H9 (cell line): ENCODE data around the gene RRBP1. TPM values are rescaled to one million over a fixed set of nuclear protein-coding genes. Genes with fewer than 3 reads are reported as not detected.

Source experiments
- DNase-seq: peaks from one replicate; pipeline ENCODE4 v3.0.0-alpha.2; 2017
- H2AFZ ChIP-seq: one replicate; pipeline ENCODE4 v1.6.1; 2013; ENCODE audit warnings: mild to moderate bottlenecking, low read length, control low read depth, moderate library complexity
- H2AK5ac ChIP-seq: 2 replicates; pipeline ENCODE4 v1.6.1; 2013; ENCODE audit warnings: low read length, control low read depth, mixed read lengths; ENCODE audit not compliant: insufficient read length
- H2BK120ac ChIP-seq: one replicate; pipeline ENCODE4 v1.6.1; 2013; ENCODE audit warnings: low read depth, mild to moderate bottlenecking, low read length, control low read depth, inconsistent platforms; ENCODE audit not compliant: poor library complexity, severe bottlenecking
- H2BK12ac ChIP-seq: 2 replicates; pipeline ENCODE4 v1.6.1; 2013; ENCODE audit warnings: low read length, control low read depth, mixed read lengths, low read depth; ENCODE audit not compliant: insufficient read length
- H2BK15ac ChIP-seq: 2 replicates; pipeline ENCODE4 v1.6.1; 2013; ENCODE audit warnings: low read depth, low read length, control low read depth
- H2BK20ac ChIP-seq: one replicate; pipeline ENCODE4 v1.6.1; 2013; ENCODE audit warnings: low read depth, mild to moderate bottlenecking, low read length, control low read depth, inconsistent platforms; ENCODE audit not compliant: poor library complexity, severe bottlenecking
- H2BK5ac ChIP-seq: 2 replicates; pipeline ENCODE4 v1.6.1; 2013; ENCODE audit warnings: low read length, control low read depth, mixed read lengths; ENCODE audit not compliant: insufficient read length
- H3K14ac ChIP-seq: 2 replicates; pipeline ENCODE4 v1.6.1; 2013; ENCODE audit warnings: low read length, control low read depth; ENCODE audit not compliant: insufficient read depth
- H3K18ac ChIP-seq: 2 replicates; pipeline ENCODE4 v1.6.1; 2013; ENCODE audit warnings: low read depth, mild to moderate bottlenecking, mixed read lengths, low read length, control low read depth; ENCODE audit not compliant: insufficient read length
- H3K23ac ChIP-seq: 2 replicates; pipeline ENCODE4 v1.6.1; 2013; ENCODE audit warnings: low read length, control low read depth, mixed read lengths, low read depth; ENCODE audit not compliant: insufficient read length
- H3K23me2 ChIP-seq: 2 replicates; pipeline ENCODE4 v1.6.1; 2013; ENCODE audit warnings: low read depth, mild to moderate bottlenecking, mixed read lengths, low read length, control low read depth; ENCODE audit not compliant: insufficient read length, poor library complexity, severe bottlenecking
- H3K27ac ChIP-seq: 2 replicates; pipeline ENCODE4 v1.5.1; 2013; ENCODE audit warnings: low read length, control low read depth, mixed read lengths, low read depth; ENCODE audit not compliant: insufficient read length
- H3K27me3 ChIP-seq: 2 replicates; pipeline ENCODE4 v1.6.1; 2013; ENCODE audit warnings: low read length, control low read depth, inconsistent platforms; ENCODE audit not compliant: insufficient read depth
- H3K4ac ChIP-seq: 2 replicates; pipeline ENCODE4 v1.6.1; 2013; ENCODE audit warnings: low read depth, mild to moderate bottlenecking, control low read depth, inconsistent platforms, low read length, moderate library complexity
- H3K4me1 ChIP-seq: 2 replicates; pipeline ENCODE4 v1.6.1; 2013; ENCODE audit warnings: low read length, control low read depth, inconsistent platforms; ENCODE audit not compliant: insufficient read depth
- H3K4me2 ChIP-seq: 2 replicates; pipeline ENCODE4 v1.6.1; 2013; ENCODE audit warnings: low read length, control low read depth, mixed read lengths; ENCODE audit not compliant: insufficient read length, insufficient read depth
- H3K56ac ChIP-seq: 2 replicates; pipeline ENCODE4 v1.6.1; 2013; ENCODE audit warnings: low read depth, mild to moderate bottlenecking, mixed read lengths, low read length, control low read depth; ENCODE audit not compliant: insufficient read length
- H3K79me1 ChIP-seq: 2 replicates; pipeline ENCODE4 v1.6.1; 2013; ENCODE audit warnings: low read depth, mild to moderate bottlenecking, moderate library complexity, low read length, control low read depth, inconsistent platforms; ENCODE audit not compliant: insufficient read depth, poor library complexity, severe bottlenecking
- H3K79me2 ChIP-seq: 2 replicates; pipeline ENCODE4 v1.6.1; 2013; ENCODE audit warnings: low read length, control low read depth, inconsistent platforms; ENCODE audit not compliant: insufficient read depth
- H3K9ac ChIP-seq: 2 replicates; pipeline ENCODE4 v1.6.1; 2013; ENCODE audit warnings: low read length, control low read depth, mixed read lengths; ENCODE audit not compliant: insufficient read length; ENCODE audit errors: extremely low read depth
- H3K9me3 ChIP-seq: one replicate; pipeline ENCODE4 v1.6.1; 2013; ENCODE audit warnings: low read depth, low read length, inconsistent platforms; ENCODE audit not compliant: control insufficient read depth
- H3T11ph ChIP-seq: one replicate; pipeline ENCODE4 v1.6.1; 2013; ENCODE audit warnings: mild to moderate bottlenecking, low read length, control low read depth, inconsistent platforms
- H4K20me1 ChIP-seq: one replicate; pipeline ENCODE4 v1.6.1; 2013; ENCODE audit not compliant: control insufficient read depth, insufficient read length, insufficient read depth
- H4K5ac ChIP-seq: 2 replicates; pipeline ENCODE4 v1.6.1; 2013; ENCODE audit warnings: low read depth, mild to moderate bottlenecking, mixed read lengths, low read length, control low read depth; ENCODE audit not compliant: insufficient read length
- H4K8ac ChIP-seq: replicated peaks from 2 replicates; pipeline ENCODE4 v1.6.1; 2013; ENCODE audit warnings: low read length, control low read depth, mixed read lengths, low read depth; ENCODE audit not compliant: insufficient read length
- H4K91ac ChIP-seq: 2 replicates; pipeline ENCODE4 v1.6.1; 2013; ENCODE audit warnings: low read depth, mild to moderate bottlenecking, moderate library complexity, mixed read lengths, low read length, control low read depth; ENCODE audit not compliant: insufficient read length
- H3K27ac Mint-ChIP-seq, 3 experiments: 2 replicates in 2 of 3; 3 replicates in 1 of 3; pipeline ENCODE4 v1.8.0; 2020 to 2021; ENCODE audit warnings: mixed read lengths in 3 of 3, mild to moderate bottlenecking in 1 of 3, moderate library complexity in 1 of 3
- H3K27me3 Mint-ChIP-seq: 2 replicates; pipeline ENCODE4 v1.8.0; 2021; ENCODE audit warnings: low read depth, mild to moderate bottlenecking, moderate library complexity, mixed read lengths
- H3K36me3 Mint-ChIP-seq, 3 experiments: 2 replicates in 2 of 3; 3 replicates in 1 of 3; pipeline ENCODE4 v1.8.0; 2020 to 2021; ENCODE audit warnings: low read depth in 3 of 3, mixed read lengths in 3 of 3; ENCODE audit not compliant: insufficient read depth in 1 of 3
- H3K4me1 Mint-ChIP-seq, 2 experiments: 2 replicates each; pipeline ENCODE4 v1.8.0; 2020; ENCODE audit warnings: mixed read lengths in 2 of 2
- H3K4me3 Mint-ChIP-seq, 2 experiments: 2 replicates in 1 of 2; 3 replicates in 1 of 2; pipeline ENCODE4 v1.8.0; 2020 to 2021; ENCODE audit warnings: mild to moderate bottlenecking in 2 of 2, mixed read lengths in 2 of 2, moderate library complexity in 1 of 2
- H3K9me3 Mint-ChIP-seq, 2 experiments: 2 replicates in 1 of 2; 3 replicates in 1 of 2; pipeline ENCODE4 v1.8.0; 2020; ENCODE audit warnings: mild to moderate bottlenecking in 2 of 2, mixed read lengths in 2 of 2, moderate library complexity in 1 of 2
- WGBS: extraction: QIAGEN DNeasy Blood & Tissue Kit; methylation state at CpG from one replicate; pipeline ENCODE4 v1.1.7; 2013; ENCODE audit warnings: missing lambda C conversion rate, low lambda C conversion rate, mixed read lengths; ENCODE audit not compliant: insufficient read length; ENCODE audit errors: extremely low coverage; 5-methylcytosine and 5-hydroxymethylcytosine counted together
- total RNA-seq: library from RNA; stranded (reverse); gene quantifications from 2 replicates; pipeline ENCODE4 v1.2.1, GENCODE V29; 2021
- TF ChIP-seq, protein P1 (sequence below): fragments of 200-600 bp; sonication (generic); conservative IDR thresholded peaks from 3 replicates; pipeline ENCODE4 v1.8.0; 2021; ENCODE audit warnings: antibody characterized with exemption, mild to moderate bottlenecking

Gene RRBP1
- total RNA-seq, 1 experiment from 2014 or later, result 97.8 TPM

DNA sequence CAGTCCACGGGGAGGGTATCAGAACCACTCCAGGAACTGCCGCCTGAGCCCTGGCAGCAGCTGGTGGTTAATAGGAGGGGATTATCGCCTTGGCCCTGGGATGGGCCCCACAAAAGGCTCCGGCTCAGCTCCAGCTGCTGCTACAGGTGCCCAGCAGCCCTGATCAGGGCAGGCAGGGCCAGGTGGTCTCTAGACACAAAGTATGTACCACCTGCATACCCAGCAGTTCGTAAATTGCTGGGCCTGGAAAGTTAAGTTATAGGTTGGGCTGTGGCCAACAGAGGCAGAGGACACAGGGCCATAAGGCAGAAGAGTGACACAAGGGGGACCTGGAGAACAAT lies 35.1 kb downstream of the RRBP1 start:
- Histone ChIP-seq H3K4me2 (no peak overlapping the region), H3K23ac (no peak overlapping the region), H3K14ac (no peak overlapping the region; the same call in 1 of the 2 replicates), H2BK20ac (no peak overlapping the region), H2BK120ac (no peak overlapping the region), H3K79me1 (peaks cover 7% of the 10 kb centered on the region), H3K79me2 (peaks cover 17% of the 10 kb centered on the region; the same call in 1 of the 2 replicates), H2AK5ac (no peak overlapping the region), H3K18ac (no peak overlapping the region), H4K5ac (no peak overlapping the region), H3K23me2 (no peaks in the 10 kb centered on the region), H3T11ph (no peak overlapping the region), H3K4ac (no peak overlapping the region), H4K8ac (no peak overlapping the region), H3K9ac (no peak overlapping the region), H2BK12ac (no peak overlapping the region), H3K4me1 (no peaks in the 10 kb centered on the region), H3K27me3 (no peaks in the 10 kb centered on the region), H3K27ac (no peak overlapping the region), H2BK5ac (no peak overlapping the region), H4K91ac (no peak overlapping the region), H3K56ac (no peak overlapping the region), H4K20me1 (no peaks in the 10 kb centered on the region), H2AFZ (no peak overlapping the region), H2BK15ac (no peak overlapping the region), H3K9me3 (no peaks in the 10 kb centered on the region)
- Mint-ChIP-seq H3K4me3 (no peak overlapping the region), H3K36me3 (peaks cover 0 to 6% (median under 1%) of the 10 kb centered on the region in 3 experiments; a peak in 4 of 7 replicates), H3K27me3 (no peaks in the 10 kb centered on the region), H3K4me1 (peaks cover 25 to 38% of the 10 kb centered on the region in 2 experiments), H3K27ac (peak overlapping the region; percentile 28 to 89 (median 87); a peak in 3 of 7 replicates), H3K9me3 (no peaks in the 10 kb centered on the region)
- TF ChIP-seq, protein P1, sequence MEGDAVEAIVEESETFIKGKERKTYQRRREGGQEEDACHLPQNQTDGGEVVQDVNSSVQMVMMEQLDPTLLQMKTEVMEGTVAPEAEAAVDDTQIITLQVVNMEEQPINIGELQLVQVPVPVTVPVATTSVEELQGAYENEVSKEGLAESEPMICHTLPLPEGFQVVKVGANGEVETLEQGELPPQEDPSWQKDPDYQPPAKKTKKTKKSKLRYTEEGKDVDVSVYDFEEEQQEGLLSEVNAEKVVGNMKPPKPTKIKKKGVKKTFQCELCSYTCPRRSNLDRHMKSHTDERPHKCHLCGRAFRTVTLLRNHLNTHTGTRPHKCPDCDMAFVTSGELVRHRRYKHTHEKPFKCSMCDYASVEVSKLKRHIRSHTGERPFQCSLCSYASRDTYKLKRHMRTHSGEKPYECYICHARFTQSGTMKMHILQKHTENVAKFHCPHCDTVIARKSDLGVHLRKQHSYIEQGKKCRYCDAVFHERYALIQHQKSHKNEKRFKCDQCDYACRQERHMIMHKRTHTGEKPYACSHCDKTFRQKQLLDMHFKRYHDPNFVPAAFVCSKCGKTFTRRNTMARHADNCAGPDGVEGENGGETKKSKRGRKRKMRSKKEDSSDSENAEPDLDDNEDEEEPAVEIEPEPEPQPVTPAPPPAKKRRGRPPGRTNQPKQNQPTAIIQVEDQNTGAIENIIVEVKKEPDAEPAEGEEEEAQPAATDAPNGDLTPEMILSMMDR, result no peak
- WGBS, result no CpG with 5 or more reads among the region's 5 CpGs
- no peak for DNase-seq
